Measurements from ENCODE around the gene ALDH3A1. TPM values are rescaled to one million over a fixed set of nuclear protein-coding genes. Genes with fewer than 3 reads are reported as not detected.

ALDH3A1 gene
- total and polyA plus RNA-seq, 2 experiments from 2014 or later: 0.17 to 0.21 TPM

GRCh38 chr17:19756546-19756945 lies 8.4 kb upstream of the ALDH3A1 start (continued):
- TF ChIP-seq, protein P1, sequence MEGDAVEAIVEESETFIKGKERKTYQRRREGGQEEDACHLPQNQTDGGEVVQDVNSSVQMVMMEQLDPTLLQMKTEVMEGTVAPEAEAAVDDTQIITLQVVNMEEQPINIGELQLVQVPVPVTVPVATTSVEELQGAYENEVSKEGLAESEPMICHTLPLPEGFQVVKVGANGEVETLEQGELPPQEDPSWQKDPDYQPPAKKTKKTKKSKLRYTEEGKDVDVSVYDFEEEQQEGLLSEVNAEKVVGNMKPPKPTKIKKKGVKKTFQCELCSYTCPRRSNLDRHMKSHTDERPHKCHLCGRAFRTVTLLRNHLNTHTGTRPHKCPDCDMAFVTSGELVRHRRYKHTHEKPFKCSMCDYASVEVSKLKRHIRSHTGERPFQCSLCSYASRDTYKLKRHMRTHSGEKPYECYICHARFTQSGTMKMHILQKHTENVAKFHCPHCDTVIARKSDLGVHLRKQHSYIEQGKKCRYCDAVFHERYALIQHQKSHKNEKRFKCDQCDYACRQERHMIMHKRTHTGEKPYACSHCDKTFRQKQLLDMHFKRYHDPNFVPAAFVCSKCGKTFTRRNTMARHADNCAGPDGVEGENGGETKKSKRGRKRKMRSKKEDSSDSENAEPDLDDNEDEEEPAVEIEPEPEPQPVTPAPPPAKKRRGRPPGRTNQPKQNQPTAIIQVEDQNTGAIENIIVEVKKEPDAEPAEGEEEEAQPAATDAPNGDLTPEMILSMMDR (conservative IDR thresholded peaks at IDR 0.05; ENCODE audit: low read depth in 2 of 2): no peak
- TF ChIP-seq REST (IDR thresholded peaks at IDR 0.05; ENCODE audit: unreplicated experiment) (no peak), JUNB (IDR thresholded peaks at IDR 0.05; ENCODE audit: unreplicated experiment) (no peak), NANOG (IDR thresholded peaks at IDR 0.05; ENCODE audit: borderline replicate concordance) (no peak)

GRCh38 chr17:19755821-19756510 lies 7.9 kb upstream of the ALDH3A1 start:
- no peak overlapping the region for H3K4me3 Mint-ChIP-seq
- H3K36me3 Mint-ChIP-seq (ENCODE audit: low read depth): no peaks in the 10 kb centered on the region
- H3K4me2 ChIP-seq: no peak overlapping the region
- H3K27me3 Mint-ChIP-seq (ENCODE audit: insufficient read depth, low read depth, poor library complexity): peaks cover 9% of the 10 kb centered on the region
- H2AFZ ChIP-seq: no peak overlapping the region
- no peak for ATAC-seq
- no peaks in the 10 kb centered on the region; the same call in 2 of the 3 replicates for H3K4me1 Mint-ChIP-seq
- no peaks in the 10 kb centered on the region for H3K36me3 ChIP-seq (ENCODE audit: insufficient read depth)
- no peaks in the 10 kb centered on the region for H3K9me3 Mint-ChIP-seq
- no peaks in the 10 kb centered on the region for H3K79me2 ChIP-seq (replicated peaks; ENCODE audit: insufficient read depth)
- no peak for DNase-seq (ENCODE audit: low spot score)
- H4K20me1 ChIP-seq (replicated peaks; ENCODE audit: insufficient read depth): no peaks in the 10 kb centered on the region
- H3K4me3 ChIP-seq: no peak overlapping the region
- H3K27ac ChIP-seq (ENCODE audit: low read depth): no peak overlapping the region
- H3K9me2 ChIP-seq (ENCODE audit: insufficient read depth): no peaks in the 10 kb centered on the region
- no peaks in the 10 kb centered on the region for H3K27me3 ChIP-seq (ENCODE audit: insufficient read depth)
- no peaks in the 10 kb centered on the region for H3F3A ChIP-seq (replicated peaks; ENCODE audit: low read depth)
- H3K27ac Mint-ChIP-seq: no peak overlapping the region
- no peaks in the 10 kb centered on the region for H3K4me1 ChIP-seq (ENCODE audit: insufficient read depth)
- TF ChIP-seq CREB1 (CRISPR knock-in tag; IDR thresholded peaks at IDR 0.05; ENCODE audit: low read depth) (no peak), ZNF331 (CRISPR knock-in tag; IDR thresholded peaks at IDR 0.05; ENCODE audit: low read depth) (no peak), STAT1 (IDR thresholded peaks at IDR 0.05; ENCODE audit: unreplicated experiment) (no peak), EZH2phosphoT487 (IDR thresholded peaks at IDR 0.05; ENCODE audit: unreplicated experiment) (no peak), ZNF114 (CRISPR knock-in tag; IDR thresholded peaks at IDR 0.05) (no peak), EZH2 (IDR thresholded peaks at IDR 0.05; ENCODE audit: low read depth, unreplicated experiment) (no peak), ZNF462 (CRISPR knock-in tag; IDR thresholded peaks at IDR 0.05) (no peak)
- TF ChIP-seq, protein P1 (conservative IDR thresholded peaks at IDR 0.05; ENCODE audit: low read depth in 2 of 2): no peak
